Gastrocnemius medialis (tissue), 4 donors: ENCODE results near the gene AMZ2.
"Not testable (repeated sequence)": the region's sequence is repeated elsewhere in the genome, so short reads cannot be mapped to it uniquely, and the experiment has no call there.

ENCODE experiments used
- CTCF ChIP-seq, 5 experiments: fragments of 450-650 bp in 3 of 5; fragments of 200-600 bp in 2 of 5; sonication (generic) in 2 of 5; IDR thresholded peaks in 4 of 5; conservative IDR thresholded peaks in 1 of 5; 1 replicate in 4 of 5; 2 replicates in 1 of 5; pipeline ENCODE4 v1.5.1; 2016 to 2019; ENCODE audit warnings: antibody characterized with exemption in 5 of 5, mild to moderate bottlenecking in 3 of 5, moderate library complexity in 3 of 5
- POLR2A ChIP-seq, 2 donors: fragments of 450-650 bp; IDR thresholded peaks; one replicate each; pipeline ENCODE4 v1.6.1; 2017; ENCODE audit warnings: antibody characterized with exemption in 2 of 2, mild to moderate bottlenecking in 2 of 2, moderate library complexity in 2 of 2

- not testable (repeated sequence) for TF ChIP-seq CTCF (IDR thresholded peaks at IDR 0.05 in 4 of 5, conservative IDR thresholded peaks at IDR 0.05 in 1 of 5); POLR2A (IDR thresholded peaks at IDR 0.05)
These were observed 39.2 kb upstream of the AMZ2 start for GRCh38 chr17:68208651-68209050.
